Coronary artery (tissue), 2 donors: ENCODE measurements around the gene PTPRD.

Experiments used
- DNase-seq: peaks from one replicate; pipeline ENCODE4 v3.0.0-alpha.2; 2017; ENCODE audit warnings: low spot score
- H3K27ac ChIP-seq, 2 donors: fragments of 200-600 bp; sonication (generic); one replicate each; pipeline ENCODE4 v1.5.1; 2016 to 2019
- H3K4me3 ChIP-seq: fragments of 200-600 bp; sonication (generic); 2 replicates; pipeline ENCODE4 v1.5.1; 2016; ENCODE audit warnings: mild to moderate bottlenecking, moderate library complexity
- TF ChIP-seq, protein P1 (sequence below): fragments of 200-600 bp; sonication (generic); IDR thresholded peaks from one replicate; pipeline ENCODE4 v1.5.1; 2019; ENCODE audit warnings: antibody characterized with exemption

Gene PTPRD

GRCh38 chr9:8686516-8686915 lies 1926.3 kb downstream of the PTPRD start:
- Histone ChIP-seq H3K27ac (no peak overlapping the region), H3K4me3 (no peak overlapping the region)
- TF ChIP-seq, protein P1, sequence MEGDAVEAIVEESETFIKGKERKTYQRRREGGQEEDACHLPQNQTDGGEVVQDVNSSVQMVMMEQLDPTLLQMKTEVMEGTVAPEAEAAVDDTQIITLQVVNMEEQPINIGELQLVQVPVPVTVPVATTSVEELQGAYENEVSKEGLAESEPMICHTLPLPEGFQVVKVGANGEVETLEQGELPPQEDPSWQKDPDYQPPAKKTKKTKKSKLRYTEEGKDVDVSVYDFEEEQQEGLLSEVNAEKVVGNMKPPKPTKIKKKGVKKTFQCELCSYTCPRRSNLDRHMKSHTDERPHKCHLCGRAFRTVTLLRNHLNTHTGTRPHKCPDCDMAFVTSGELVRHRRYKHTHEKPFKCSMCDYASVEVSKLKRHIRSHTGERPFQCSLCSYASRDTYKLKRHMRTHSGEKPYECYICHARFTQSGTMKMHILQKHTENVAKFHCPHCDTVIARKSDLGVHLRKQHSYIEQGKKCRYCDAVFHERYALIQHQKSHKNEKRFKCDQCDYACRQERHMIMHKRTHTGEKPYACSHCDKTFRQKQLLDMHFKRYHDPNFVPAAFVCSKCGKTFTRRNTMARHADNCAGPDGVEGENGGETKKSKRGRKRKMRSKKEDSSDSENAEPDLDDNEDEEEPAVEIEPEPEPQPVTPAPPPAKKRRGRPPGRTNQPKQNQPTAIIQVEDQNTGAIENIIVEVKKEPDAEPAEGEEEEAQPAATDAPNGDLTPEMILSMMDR = no peak
- no peak for DNase-seq

GRCh38 chr9:8685825-8686224 lies 1927.0 kb downstream of the PTPRD start:
- no peak for DNase-seq
- TF ChIP-seq, protein P1 = no peak
- Histone ChIP-seq H3K4me3 (no peak overlapping the region), H3K27ac (no peak overlapping the region)

DNA sequence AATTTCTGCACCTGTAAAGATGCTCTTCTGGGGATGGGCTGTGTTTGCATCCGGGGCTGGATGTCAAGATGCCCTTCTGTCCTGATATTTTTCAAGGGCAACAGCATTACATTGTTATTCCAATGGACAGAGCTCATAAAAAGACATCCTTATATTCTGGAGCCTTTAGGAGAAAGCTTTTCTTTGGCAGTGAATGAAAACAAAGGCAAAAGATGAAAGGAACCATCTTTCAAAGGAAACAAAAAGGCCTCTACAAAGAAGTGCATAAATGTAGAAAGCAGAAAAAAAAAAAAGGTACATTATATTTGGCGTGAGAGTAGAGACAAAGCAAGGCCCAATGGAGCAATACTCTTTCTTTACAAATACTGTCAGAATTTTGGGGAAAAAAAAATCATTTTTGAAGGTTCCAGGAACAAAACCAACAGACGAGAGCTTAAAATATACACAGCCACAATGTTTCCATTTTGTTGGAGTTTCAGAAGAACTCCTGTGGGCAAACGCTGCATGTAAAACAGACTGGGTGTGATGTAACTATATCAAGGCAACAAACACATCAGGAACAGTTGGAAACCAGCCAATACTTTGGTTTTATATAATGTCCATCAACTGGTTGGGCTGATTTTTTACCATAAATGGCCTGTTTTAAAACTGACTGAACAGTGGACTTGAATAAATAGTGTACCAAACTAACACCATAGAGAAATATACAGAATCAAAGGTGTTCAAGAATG lies 1927.7 kb downstream of the PTPRD start:
- TF ChIP-seq, protein P1 = no peak
- no peak for DNase-seq
- H3K27ac ChIP-seq = no peak overlapping the region

GRCh38 chr9:8683496-8683895 lies 1929.3 kb downstream of the PTPRD start:
- no peak overlapping the region for H3K4me3 ChIP-seq
- TF ChIP-seq, protein P1 = no peak
- no peak overlapping the region for H3K27ac ChIP-seq
- DNase-seq = no peak

More for the DNA sequence above, 1927.7 kb downstream of the PTPRD start:
- H3K4me3 ChIP-seq = no peak overlapping the region

DNA sequence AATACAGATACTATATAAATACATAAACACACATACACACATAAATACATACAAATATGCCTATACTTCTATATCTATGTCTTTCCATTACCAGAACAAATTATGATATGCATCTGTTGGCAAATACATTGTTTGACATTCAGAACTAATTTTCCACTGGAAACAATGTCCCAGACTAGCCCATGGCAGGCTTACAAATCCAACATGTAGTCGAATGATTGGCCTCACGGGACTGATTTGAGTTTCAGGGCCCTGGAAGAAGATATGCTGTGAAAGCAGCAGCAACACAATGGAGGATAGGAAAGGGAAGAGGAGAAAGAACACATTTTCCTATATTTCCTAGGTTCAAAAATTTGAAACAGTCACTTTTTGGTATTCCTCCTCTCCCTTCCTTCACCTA lies 1932.1 kb downstream of the PTPRD start:
- Histone ChIP-seq H3K27ac (no peak overlapping the region), H3K4me3 (no peak overlapping the region)
- DNase-seq = no peak
- TF ChIP-seq, protein P1 = no peak

GRCh38 chr9:8680157-8680556 lies 1932.6 kb downstream of the PTPRD start:
- Histone ChIP-seq H3K27ac (no peak overlapping the region), H3K4me3 (no peak overlapping the region)
- TF ChIP-seq, protein P1 = no peak
- DNase-seq = no peak

DNA sequence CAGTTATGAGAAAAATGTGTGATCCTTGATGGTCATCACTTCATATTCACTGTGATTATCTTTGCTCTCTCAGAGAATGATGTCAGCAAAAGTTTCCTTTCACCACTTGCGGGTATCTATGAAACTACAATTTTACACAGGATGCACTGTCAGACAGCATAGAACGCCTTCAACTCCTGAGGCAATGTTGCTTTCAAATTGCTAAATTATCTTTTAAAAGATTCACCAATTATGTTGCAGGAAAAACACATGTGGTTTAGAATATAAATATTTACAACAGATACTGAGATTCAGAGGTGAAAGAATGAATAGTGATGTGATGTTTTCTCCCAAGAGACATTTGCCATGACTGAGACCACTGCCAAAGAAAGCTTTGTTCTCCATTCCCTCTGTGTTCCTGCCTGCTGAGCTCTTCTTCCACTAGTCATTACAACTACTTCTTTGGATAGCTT lies 1933.4 kb downstream of the PTPRD start:
- Histone ChIP-seq H3K27ac (no peak overlapping the region), H3K4me3 (no peak overlapping the region)
- DNase-seq = no peak
- TF ChIP-seq, protein P1 = no peak
